Measurements from ENCODE around the gene COA1.
A peak's percentile ranks its signal among the peaks of the same experiment; 100 is the strongest.

The COA1 gene

GRCh38 chr7:43763183-43763582 is 33.9 kb upstream of the COA1 start:
- ATAC-seq, result no peak
- no peaks in the 10 kb centered on the region for H3K9me3 Mint-ChIP-seq
- DNase-seq (ENCODE audit: low spot score in 2 of 2), result peak in 1 of 2 donors; percentile 36
- H3K36me3 Mint-ChIP-seq, result no peaks in the 10 kb centered on the region
- H3K27ac Mint-ChIP-seq, result no peak overlapping the region
- no peaks in the 10 kb centered on the region for H3K4me1 Mint-ChIP-seq
- no peak overlapping the region for H3K4me3 Mint-ChIP-seq

GRCh38 chr7:43761938-43762692 is 32.8 kb upstream of the COA1 start:
- H3K4me1 Mint-ChIP-seq, result peaks cover 10% of the 10 kb centered on the region
- ATAC-seq (no peak), DNase-seq (ENCODE audit: low spot score in 2 of 2) (peak in 1 of 2 donors; percentile 34)
- no peaks in the 10 kb centered on the region for H3K9me3 Mint-ChIP-seq
- no peak overlapping the region for H3K4me3 Mint-ChIP-seq
- H3K36me3 Mint-ChIP-seq, result no peaks in the 10 kb centered on the region
- no peak overlapping the region for H3K27ac Mint-ChIP-seq

- no peak for DNase-seq (ENCODE audit: low spot score in 2 of 2)
- H3K4me1 Mint-ChIP-seq, result peaks cover 18% of the 10 kb centered on the region
- H3K27ac Mint-ChIP-seq, result no peak overlapping the region
- no peak overlapping the region for H3K4me3 Mint-ChIP-seq
- no peaks in the 10 kb centered on the region for H3K36me3 Mint-ChIP-seq
- no peaks in the 10 kb centered on the region for H3K9me3 Mint-ChIP-seq
- ATAC-seq, result no peak
Observed at GRCh38 chr7:43761382-43761781, 32.1 kb upstream of the COA1 start.

GRCh38 chr7:43760861-43761260 is 31.5 kb upstream of the COA1 start:
- ATAC-seq (no peak), DNase-seq (ENCODE audit: low spot score in 2 of 2) (no peak)
- Mint-ChIP-seq H3K4me1 (peaks cover 21% of the 10 kb centered on the region), H3K36me3 (no peaks in the 10 kb centered on the region), H3K27ac (no peak overlapping the region), H3K9me3 (no peaks in the 10 kb centered on the region), H3K4me3 (no peak overlapping the region)

- DNase-seq (ENCODE audit: low spot score in 2 of 2) (peak; percentile 26 to 72), ATAC-seq (peak; percentile 76)
- Mint-ChIP-seq H3K4me1 (peaks cover 21% of the 10 kb centered on the region), H3K27ac (no peak overlapping the region), H3K9me3 (no peaks in the 10 kb centered on the region), H3K36me3 (no peaks in the 10 kb centered on the region), H3K4me3 (peak overlapping the region; percentile 70)
Observed at GRCh38 chr7:43758822-43759683, 29.7 kb upstream of the COA1 start.

DNA sequence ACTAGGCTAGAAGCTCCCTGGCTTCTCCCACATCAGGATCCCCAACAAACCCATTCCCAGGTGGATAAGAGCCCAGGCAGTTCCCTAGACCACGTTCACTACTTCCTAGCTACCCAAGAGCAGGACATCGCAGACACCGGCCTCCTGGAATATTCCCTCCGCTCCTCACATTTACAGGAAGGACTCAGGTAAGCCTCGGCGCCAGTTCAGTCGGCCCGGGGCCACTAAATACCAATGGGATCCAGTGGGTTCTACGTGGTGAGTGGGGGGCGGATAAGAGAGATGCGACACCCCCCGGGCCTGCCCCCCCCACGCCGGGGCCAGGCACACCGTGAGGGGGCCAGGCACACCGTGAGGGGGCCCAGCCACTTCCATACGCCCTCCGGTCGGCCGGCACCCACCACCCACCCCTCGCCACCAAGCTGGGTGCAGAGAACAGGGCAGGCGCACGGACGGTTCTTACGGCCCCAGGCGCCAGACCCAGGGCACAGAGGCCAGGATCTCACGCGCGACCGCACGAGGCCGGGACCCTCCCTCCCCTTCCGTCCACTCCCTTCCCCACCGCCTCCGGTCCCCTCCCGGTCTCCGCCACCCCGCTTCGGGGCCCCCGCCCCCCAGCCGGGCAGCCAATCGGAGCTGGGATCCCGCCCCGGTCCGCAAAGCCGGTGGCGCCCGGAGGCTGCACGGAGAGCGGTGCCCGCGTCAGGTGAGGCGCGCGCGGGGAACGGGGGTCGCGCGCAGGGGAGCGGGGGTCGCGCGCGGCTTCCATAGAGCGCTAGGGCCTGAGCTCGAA is 28.9 kb upstream of the COA1 start, which contains the start of gene BLVRA:
TSS of gene BLVRA (plus strand) at position 652 of the 793 bp plus-strand sequence. CDS start 12,479 bp downstream, outside the sequence.
- peak within 1 kb of the TSS; percentile 70 for H3K4me3 Mint-ChIP-seq
- DNase-seq (ENCODE audit: low spot score in 2 of 2), result peak; percentile 51 to 84
- peak; percentile 80 for ATAC-seq
- H3K9me3 Mint-ChIP-seq, result no peaks in the 10 kb centered on the region
- H3K36me3 Mint-ChIP-seq, result no peaks in the 10 kb centered on the region
- H3K4me1 Mint-ChIP-seq, result peaks cover 21% of the 10 kb centered on the region
- peak within 1 kb of the TSS; percentile 29 for H3K27ac Mint-ChIP-seq

DNA sequence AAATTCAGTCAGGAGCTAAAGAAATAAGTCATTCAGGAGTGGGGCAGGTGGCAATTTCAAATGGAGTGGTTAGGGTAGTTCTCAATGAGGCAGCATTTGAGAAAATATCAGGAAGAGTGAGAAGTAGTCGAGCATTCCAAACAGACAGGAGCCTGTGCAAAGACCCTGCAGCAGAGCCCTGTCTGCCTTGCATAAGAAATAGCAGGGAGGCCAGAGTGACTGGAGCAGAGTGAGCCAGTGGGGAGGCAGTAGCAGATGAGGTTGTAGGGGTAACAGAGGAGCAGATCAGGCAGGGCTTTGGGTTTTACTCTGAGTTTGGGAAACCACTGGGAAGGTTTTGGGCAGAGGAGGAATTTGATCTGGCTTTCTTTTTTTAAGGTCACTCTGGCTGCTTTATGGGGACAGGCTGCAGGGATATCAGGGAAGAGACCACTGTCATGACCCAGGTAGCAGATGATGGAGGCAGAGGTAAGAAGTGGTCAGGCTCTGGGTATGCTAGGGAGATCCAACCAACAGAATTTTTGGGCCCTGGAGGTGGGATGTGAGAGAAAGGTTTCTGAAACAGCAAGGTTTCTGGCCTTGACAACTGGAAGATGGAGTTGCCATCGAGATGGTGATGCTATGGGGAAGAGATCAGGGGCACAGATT is 27.9 kb upstream of the COA1 start:
- Mint-ChIP-seq H3K4me3 (peak overlapping the region; percentile 70), H3K9me3 (no peaks in the 10 kb centered on the region), H3K27ac (peak overlapping the region; percentile 29), H3K4me1 (peaks cover 21% of the 10 kb centered on the region), H3K36me3 (no peaks in the 10 kb centered on the region)
- ATAC-seq (no peak), DNase-seq (ENCODE audit: low spot score in 2 of 2) (peak in 1 of 2 donors; percentile 49)

DNA sequence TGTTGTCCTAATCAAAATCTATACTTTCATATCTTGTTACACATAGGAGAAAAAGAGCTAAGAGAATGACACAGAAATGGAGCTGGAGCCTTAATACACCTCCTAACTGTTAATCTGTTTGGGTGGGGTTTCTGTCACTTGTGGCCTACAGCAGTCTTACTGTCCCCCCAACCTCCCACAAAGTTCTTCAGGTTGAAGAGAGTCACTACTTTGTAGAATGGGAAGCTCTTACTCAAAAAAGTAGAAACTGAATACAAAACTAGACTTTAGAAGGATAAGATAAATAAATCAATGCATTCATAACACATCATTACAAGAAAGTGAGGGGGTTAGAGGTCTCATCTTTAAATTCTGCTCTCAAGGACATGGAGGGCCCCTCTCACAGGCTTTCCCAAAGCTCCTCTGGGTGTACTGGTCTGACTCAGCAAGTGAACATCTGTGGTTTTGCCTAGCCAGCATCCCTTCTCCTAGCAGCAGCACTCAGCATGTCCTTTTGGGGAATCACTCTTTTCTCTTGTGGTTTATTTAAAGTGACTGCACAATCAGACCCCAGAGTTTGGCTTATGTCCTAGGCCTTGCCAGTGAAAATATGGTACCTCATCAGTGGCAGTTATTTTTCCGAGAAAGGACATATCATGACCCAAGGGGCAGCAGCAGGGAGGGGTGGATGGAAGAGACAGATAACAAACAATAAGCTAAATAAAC is 27.2 kb upstream of the COA1 start:
- peak in 1 of 2 donors; percentile 56 for DNase-seq (ENCODE audit: low spot score in 2 of 2)
- peak; percentile 52 for ATAC-seq
- H3K27ac Mint-ChIP-seq, result no peak overlapping the region
- peak overlapping the region; percentile 70 for H3K4me3 Mint-ChIP-seq
- no peaks in the 10 kb centered on the region for H3K36me3 Mint-ChIP-seq
- no peaks in the 10 kb centered on the region for H3K9me3 Mint-ChIP-seq
- peaks cover 21% of the 10 kb centered on the region for H3K4me1 Mint-ChIP-seq

- DNase-seq (ENCODE audit: low spot score in 2 of 2), result peak in 1 of 2 donors; percentile 41
- H3K4me3 Mint-ChIP-seq, result no peak overlapping the region
- no peak overlapping the region for H3K27ac Mint-ChIP-seq
- H3K9me3 Mint-ChIP-seq, result no peaks in the 10 kb centered on the region
- ATAC-seq, result no peak
- H3K36me3 Mint-ChIP-seq, result no peaks in the 10 kb centered on the region
- peaks cover 32% of the 10 kb centered on the region for H3K4me1 Mint-ChIP-seq
Observed at GRCh38 chr7:43754596-43754995, 25.3 kb upstream of the COA1 start.

- Mint-ChIP-seq H3K4me1 (peaks cover 32% of the 10 kb centered on the region), H3K9me3 (no peaks in the 10 kb centered on the region), H3K27ac (no peak overlapping the region), H3K36me3 (no peaks in the 10 kb centered on the region), H3K4me3 (no peak overlapping the region)
- ATAC-seq (no peak), DNase-seq (ENCODE audit: low spot score in 2 of 2) (peak in 1 of 2 donors; percentile 32)
Observed at GRCh38 chr7:43753843-43754242, 24.5 kb upstream of the COA1 start.

DNA sequence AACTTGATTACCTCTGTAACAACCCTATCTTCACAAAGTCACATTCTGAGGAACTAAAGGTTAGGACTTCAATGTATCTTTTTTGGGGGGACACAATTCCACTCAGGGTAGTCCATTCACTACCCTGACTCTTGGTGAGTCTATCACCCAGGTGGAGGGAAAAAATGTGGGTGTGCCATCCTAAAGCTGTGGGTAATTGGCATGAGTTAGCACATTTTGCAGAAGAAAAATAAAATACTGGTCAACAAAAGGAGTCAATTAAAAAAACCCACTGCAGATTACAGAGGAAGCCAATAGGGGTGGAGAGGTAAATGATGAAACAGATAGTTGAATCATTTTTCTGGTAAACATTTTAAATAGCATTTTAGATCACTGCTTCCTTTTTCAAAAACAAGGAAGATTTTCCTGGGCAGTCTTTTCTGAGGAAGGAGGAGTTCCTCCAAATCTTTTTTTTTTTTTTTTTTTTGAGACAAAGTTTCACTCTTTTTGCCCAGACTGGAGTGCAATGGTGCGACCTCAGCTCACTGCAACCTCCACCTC is 24.0 kb upstream of the COA1 start:
- no peaks in the 10 kb centered on the region for H3K36me3 Mint-ChIP-seq
- DNase-seq (ENCODE audit: low spot score in 2 of 2), result peak in 1 of 2 donors; percentile 33
- no peaks in the 10 kb centered on the region for H3K9me3 Mint-ChIP-seq
- ATAC-seq, result no peak
- no peak overlapping the region for H3K4me3 Mint-ChIP-seq
- no peak overlapping the region for H3K27ac Mint-ChIP-seq
- peaks cover 32% of the 10 kb centered on the region for H3K4me1 Mint-ChIP-seq

GRCh38 chr7:43752411-43752810 is 23.1 kb upstream of the COA1 start:
- no peak for ATAC-seq
- Mint-ChIP-seq H3K4me3 (no peak overlapping the region), H3K9me3 (no peaks in the 10 kb centered on the region), H3K36me3 (no peaks in the 10 kb centered on the region), H3K4me1 (peaks cover 25% of the 10 kb centered on the region), H3K27ac (no peak overlapping the region)
- peak in 1 of 2 donors; percentile 46 for DNase-seq (ENCODE audit: low spot score in 2 of 2)

- H3K27ac Mint-ChIP-seq, result no peak overlapping the region
- no peaks in the 10 kb centered on the region for H3K36me3 Mint-ChIP-seq
- DNase-seq (ENCODE audit: low spot score in 2 of 2) (peak in 1 of 2 donors; percentile 48), ATAC-seq (peak; percentile 12)
- peaks cover 11% of the 10 kb centered on the region for H3K4me1 Mint-ChIP-seq
- no peaks in the 10 kb centered on the region for H3K9me3 Mint-ChIP-seq
- H3K4me3 Mint-ChIP-seq, result no peak overlapping the region
Observed at GRCh38 chr7:43750016-43750887, 20.9 kb upstream of the COA1 start.

Measured in stimulated activated effector memory CD8-positive, alpha-beta T cell treated with anti-CD3 and anti-CD28 coated beads, Interleukin-12 subunit alpha, Interleukin-12 subunit beta, amount 100 ng/mL, for 72 hours (primary cell).